Endothelial cell of umbilical vein (primary cell): Measurements from ENCODE around the gene PAX3. TPM values are rescaled to one million over a fixed set of nuclear protein-coding genes. Genes with fewer than 3 reads are reported as not detected.

ENCODE experiments used
- BruUV-seq: library from RNA; stranded (reverse); fragments of 400-500 nt; replicated peaks from 2 replicates; lab custom pipeline; 2021; lab: Mats Ljungman, UMichigan
- CTCF ChIA-PET: fragments of 300-600, 350-600 bp; sonication (Branson Sonifier 250); formaldehyde crosslinking; loops from one replicate; lab custom pipeline; 2021; ENCODE audit warnings: antibody characterized with exemption, inconsistent platforms; lab: Charles Lee
- POLR2A ChIA-PET: fragments of 300-600, 350-600 bp; sonication (Branson Sonifier 250); formaldehyde crosslinking; loops from one replicate; lab custom pipeline; 2021; ENCODE audit warnings: antibody characterized with exemption, inconsistent platforms; lab: Charles Lee
- DNase-seq: peaks from one replicate; pipeline ENCODE4 v3.0.0-alpha.2; 2011; ENCODE audit warnings: low read depth, low spot score
- FAIRE-seq: peaks from 2 replicates; lab custom pipeline; 2011; peaks lifted over from hg19 to GRCh38; lab: Jason Lieb, UNC
- H2AFZ ChIP-seq: 2 replicates; pipeline ENCODE4 v1.6.0; 2012; ENCODE audit warnings: low read depth, low read length, control low read depth, inconsistent platforms
- H3K27ac ChIP-seq: 2 replicates; pipeline ENCODE4 v1.5.1; 2011; ENCODE audit warnings: low read depth, mild to moderate bottlenecking, control low read depth, low read length, moderate library complexity; ENCODE audit not compliant: insufficient read depth
- H3K27me3 ChIP-seq, 2 experiments: 2 replicates each; pipeline versions ENCODE4 v1.6.0 to v1.6.1; 2011; ENCODE audit warnings: low read length in 2 of 2, mixed read lengths in 1 of 2; ENCODE audit not compliant: control insufficient read depth in 2 of 2, insufficient read depth in 2 of 2
- H3K36me3 ChIP-seq, 2 experiments: 2 replicates in 1 of 2; 3 replicates in 1 of 2; pipeline ENCODE4 v1.5.1; 2011; ENCODE audit warnings: low read length in 2 of 2, mild to moderate bottlenecking in 1 of 2, moderate library complexity in 1 of 2; ENCODE audit not compliant: control insufficient read depth in 2 of 2, insufficient read depth in 2 of 2; ENCODE audit errors: extremely low read depth in 1 of 2
- H3K4me1 ChIP-seq: 3 replicates; pipeline ENCODE4 v1.5.1; 2011; ENCODE audit warnings: mild to moderate bottlenecking, low read length; ENCODE audit not compliant: control insufficient read depth, insufficient read depth; ENCODE audit errors: extremely low read depth
- H3K4me2 ChIP-seq: 2 replicates; pipeline ENCODE4 v1.6.1; 2011; ENCODE audit warnings: low read length, control low read depth, mixed read lengths; ENCODE audit not compliant: insufficient read depth
- H3K4me3 ChIP-seq, 3 experiments: fragments of 200-600 bp in 1 of 3; sonication (generic), shearing (Covaris generic) in 1 of 3; replicated peaks in 1 of 3; 2 replicates each; pipeline ENCODE4 v1.5.1; 2011 to 2016; ENCODE audit warnings: control low read depth in 3 of 3, low read length in 3 of 3, mild to moderate bottlenecking in 2 of 3, inconsistent platforms in 1 of 3, low read depth in 1 of 3, moderate library complexity in 1 of 3; ENCODE audit not compliant: insufficient read depth in 1 of 3
- H3K79me2 ChIP-seq: 2 replicates; pipeline ENCODE4 v1.6.0; 2012; ENCODE audit warnings: low read length, inconsistent platforms; ENCODE audit not compliant: control insufficient read depth, insufficient read depth
- H3K9ac ChIP-seq: replicated peaks from 2 replicates; pipeline ENCODE3; 2011; ENCODE audit warnings: low read length, control low read depth; ENCODE audit not compliant: insufficient read depth; ENCODE audit errors: extremely low read depth
- H3K9me1 ChIP-seq: replicated peaks from 3 replicates; pipeline ENCODE4 v1.6.0; 2011; ENCODE audit warnings: mild to moderate bottlenecking, low read length; ENCODE audit not compliant: control insufficient read depth, insufficient read depth; ENCODE audit errors: extremely low read depth
- H3K9me3 ChIP-seq: replicated peaks from 2 replicates; pipeline ENCODE4 v1.5.1; 2012; ENCODE audit warnings: low read length, inconsistent platforms; ENCODE audit not compliant: control insufficient read depth, insufficient read depth
- H4K20me1 ChIP-seq: replicated peaks from 2 replicates; pipeline ENCODE3; 2011; ENCODE audit warnings: mild to moderate bottlenecking, low read length; ENCODE audit not compliant: control insufficient read depth, insufficient read depth; ENCODE audit errors: extremely low read depth
- CTCF ChIP-seq, 2 donors: IDR thresholded peaks; 1 replicate in 1 of 2; 2 replicates in 1 of 2; pipeline ENCODE4 v1.5.1; 2011; ENCODE audit warnings: low read length in 2 of 2, mild to moderate bottlenecking in 2 of 2, moderate library complexity in 2 of 2, control low read depth in 1 of 2, inconsistent platforms in 1 of 2, low read depth in 1 of 2; ENCODE audit not compliant: insufficient read depth in 1 of 2; ENCODE audit errors: extremely low read depth in 1 of 2
- EZH2 ChIP-seq: IDR thresholded peaks from 2 replicates; pipeline ENCODE4 v1.6.1; 2012; ENCODE audit warnings: borderline replicate concordance, low read depth, mild to moderate bottlenecking, moderate library complexity, low read length, inconsistent platforms; ENCODE audit not compliant: severe bottlenecking
- FOS ChIP-seq: IDR thresholded peaks from 2 replicates; pipeline ENCODE4 v1.6.1; 2011; ENCODE audit warnings: mild to moderate bottlenecking, low read length, moderate library complexity, borderline replicate concordance; ENCODE audit not compliant: insufficient read depth
- GATA2 ChIP-seq: IDR thresholded peaks from 2 replicates; pipeline ENCODE4 v1.7.0; 2011; ENCODE audit warnings: low read depth, mild to moderate bottlenecking, moderate library complexity, mixed read lengths, low read length; ENCODE audit not compliant: insufficient read length, insufficient read depth
- JUN ChIP-seq: IDR thresholded peaks from 2 replicates; pipeline ENCODE4 v1.6.1; 2011; ENCODE audit warnings: borderline replicate concordance, low read depth; ENCODE audit not compliant: insufficient read length, insufficient read depth
- MAX ChIP-seq: IDR thresholded peaks from 2 replicates; pipeline ENCODE4 v1.6.1; 2011; ENCODE audit not compliant: insufficient read depth, insufficient read length
- MYC ChIP-seq: IDR thresholded peaks from one replicate; pipeline ENCODE4 v1.6.1; 2011; ENCODE audit warnings: mild to moderate bottlenecking, low read depth, low read length
- POLR2A ChIP-seq: IDR thresholded peaks from 2 replicates; pipeline ENCODE4 v1.6.1; 2012; ENCODE audit warnings: low read depth, mild to moderate bottlenecking, control low read depth, low read length
- POLR2AphosphoS5 ChIP-seq: IDR thresholded peaks from 2 replicates; pipeline ENCODE4 v1.6.1; 2012; ENCODE audit warnings: low read depth, mild to moderate bottlenecking, control low read depth, low read length, moderate library complexity; ENCODE audit not compliant: insufficient read depth
- dilution Hi-C: fragments of 300-500 bp; cut with MboI; formaldehyde crosslinking; loops from one replicate; pipeline ENCODE4 v1.15.0; 2019; ENCODE audit warnings: low sequenced_read_pairs; ENCODE audit not compliant: extremely low pct_ligation_motif_present
- intact Hi-C: fragments of 100-400 bp; cut with micrococcal nuclease; formaldehyde crosslinking; loops from one replicate; pipeline ENCODE4 v1.10.0; 2022
- polyA plus RNA-seq, 4 experiments: library from polyadenylated mRNA; depleted of rRNA in 3 of 4; stranded (reverse) in 3 of 4; unstranded in 1 of 4; fragments of >200 nt; gene quantifications; 2 replicates each; pipeline versions ENCODE4 v1.2.1 to v1.2.3, GENCODE V29; 2011 to 2012; ENCODE audit warnings: missing spikeins in 1 of 4
- total RNA-seq: library from RNA; stranded (reverse); gene quantifications from 2 replicates; pipeline ENCODE4 v1.2.3, GENCODE V29; 2021

PAX3 gene
- total and polyA plus RNA-seq, 2 donors (not counting 3 experiments of a cell fraction or from before 2014, with no cell fraction given): not detected

- ChIA-PET CTCF (no interaction called here), POLR2A (no interaction called here)
- Histone ChIP-seq H3K9me1 (no peaks in the 10 kb centered on the region), H2AFZ (no peak overlapping the region), H3K9me3 (no peaks in the 10 kb centered on the region), H4K20me1 (no peaks in the 10 kb centered on the region), H3K36me3 (no peaks in the 10 kb centered on the region), H3K4me3 (no peak overlapping the region), H3K4me2 (no peak overlapping the region), H3K79me2 (no peaks in the 10 kb centered on the region), H3K4me1 (no peaks in the 10 kb centered on the region), H3K27ac (no peak overlapping the region), H3K27me3 (no peaks in the 10 kb centered on the region), H3K9ac (no peak overlapping the region)
- DNase-seq (no peak), FAIRE-seq (no peak)
- dilution Hi-C loops (no loop called here), intact Hi-C loops (no loop called here)
- BruUV-seq: no TSS peak
- TF ChIP-seq FOS (no peak), GATA2 (no peak), JUN (no peak), POLR2AphosphoS5 (no peak), MYC (no peak), POLR2A (no peak), EZH2 (no peak), CTCF (IDR thresholded peaks at IDR 0.05; ENCODE audit: extremely low read depth in 1 of 2, insufficient read depth in 1 of 2, low read depth in 1 of 2, low read length in 2 of 2) (no peak), MAX (no peak)
Observed at GRCh38 chr2:222264791-222265320, 33.9 kb downstream of the PAX3 start.
